ENCODE results near the gene SMOC2.

The SMOC2 gene

GRCh38 chr6:168716581-168716980, 275.6 kb downstream of the SMOC2 start:
- no peak for DNase-seq

GRCh38 chr6:168717491-168717890, 276.5 kb downstream of the SMOC2 start:
- no peak for DNase-seq
